ENCODE results near the gene TRIM8. TPM values are rescaled to one million over a fixed set of nuclear protein-coding genes. Genes with fewer than 3 reads are reported as not detected.

TRIM8 gene
- total and polyA plus RNA-seq, 2 of the 8 experiments (the other 6 are each of a cell fraction or from before 2014, with no cell fraction given) = 24.9 to 38.8 TPM

GRCh38 chr10:102598243-102598642 lies 46.0 kb upstream of the TRIM8 start:
- Histone ChIP-seq H3K79me2 (ENCODE audit: control insufficient read depth in 1 of 2, insufficient read depth in 2 of 2, low read length in 2 of 2) (no peaks in the 10 kb centered on the region), H2BK120ac (replicated peaks; ENCODE audit: low read depth, low read length) (no peak overlapping the region), H3K4me2 (ENCODE audit: insufficient read depth in 1 of 2, low read depth in 2 of 2, low read length in 2 of 2) (no peak overlapping the region), H3K14ac (ENCODE audit: insufficient read length) (no peak overlapping the region), H3K9me3 (ENCODE audit: insufficient read depth in 2 of 2, low read depth in 1 of 2, low read length in 1 of 2) (no peaks in the 10 kb centered on the region), H3K56ac (replicated peaks; ENCODE audit: insufficient read length, low read depth, low read length) (no peak overlapping the region), H4K8ac (ENCODE audit: extremely low read depth, insufficient read depth, low read length) (no peak overlapping the region), H3K27ac (ENCODE audit: low read depth, low read length) (no peak overlapping the region), H3K23ac (ENCODE audit: insufficient read length) (no peak overlapping the region), H4K5ac (ENCODE audit: insufficient read length, low read depth, low read length) (no peak overlapping the region), H4K20me1 (replicated peaks in 1 of 2; ENCODE audit: control insufficient read depth in 1 of 2, insufficient read depth in 2 of 2, low read length in 2 of 2) (peaks cover 1% of the 10 kb centered on the region in 2 experiments), H3K23me2 (ENCODE audit: low read depth, low read length) (no peaks in the 10 kb centered on the region), H3K18ac (ENCODE audit: extremely low read depth, low read length) (no peak overlapping the region), H2BK12ac (ENCODE audit: low read depth, low read length) (no peak overlapping the region), H2AFZ (ENCODE audit: low read length) (no peak overlapping the region), H3K36me3 (ENCODE audit: control insufficient read depth in 2 of 4, insufficient read depth in 4 of 4, low read length in 3 of 4) (peaks cover 0 to 2% (median 0%) of the 10 kb centered on the region in 4 experiments; a peak in 1 of 8 replicates), H4K91ac (replicated peaks; ENCODE audit: insufficient read length, low read length) (no peak overlapping the region), H2BK15ac (ENCODE audit: low read length) (no peak overlapping the region), H3K4me1 (replicated peaks in 1 of 4; ENCODE audit: control insufficient read depth in 3 of 4, insufficient read depth in 4 of 4, low read length in 3 of 4) (peaks cover 0 to 2% (median 0%) of the 10 kb centered on the region in 4 experiments; a peak in 3 of 7 replicates), H2BK5ac (ENCODE audit: low read depth, low read length) (no peak overlapping the region), H3K4ac (replicated peaks; ENCODE audit: insufficient read length, low read depth, low read length) (no peak overlapping the region), H3K4me3 (ENCODE audit: extremely low read depth in 1 of 4, insufficient read depth in 2 of 4, low read depth in 3 of 4, low read length in 4 of 4) (no peak overlapping the region), H2AK5ac (ENCODE audit: low read depth, low read length) (no peak overlapping the region), H3K79me1 (ENCODE audit: low read depth, low read length) (no peaks in the 10 kb centered on the region), H3K9ac (replicated peaks in 1 of 4; ENCODE audit: extremely low read depth in 1 of 4, low read depth in 3 of 4, low read length in 3 of 4) (no peak overlapping the region), H3K27me3 (replicated peaks in 1 of 4; ENCODE audit: control insufficient read depth in 3 of 4, extremely low read depth in 1 of 4, insufficient read depth in 3 of 4, low read length in 3 of 4) (no peaks in the 10 kb centered on the region), H2BK20ac (ENCODE audit: low read length) (no peak overlapping the region)
- DNase-seq (ENCODE audit: low read depth in 1 of 2, low spot score in 2 of 2) (no peak), FAIRE-seq (no peak)
- POLR2A ChIA-PET (ENCODE audit: partially characterized antibody) = interaction anchor here (1.1 kb wide), 1 partner anchor 10 kb away, joined by 3 read pairs; no protein-coding TSS in a partner anchor
- 93% methylated on average over 8 of the region's 8 CpGs; no CpG with 5 or more reads in 1 of the 2 experiments for WGBS, 2 experiments (ENCODE audit: extremely low coverage in 1 of 2, insufficient coverage in 1 of 2, insufficient read length in 1 of 2, insufficient replicate concordance in 2 of 2, low coverage in 1 of 2, low lambda C conversion rate in 2 of 2, missing lambda C conversion rate in 1 of 2)
- CTCF ChIA-PET (ENCODE audit: partially characterized antibody) = interaction anchor here (0.8 to 6.2 kb wide), 5 partner anchors 10 to 26 kb away, joined by 3 to 69 read pairs (median 4); no protein-coding TSS in a partner anchor
- TF ChIP-seq ASH2L (IDR thresholded peaks at IDR 0.05; ENCODE audit: low read length) (no peak), RFX5 (IDR thresholded peaks at IDR 0.05; ENCODE audit: borderline replicate concordance, low read depth, low read length) (no peak), EGR1 (IDR thresholded peaks at IDR 0.05; ENCODE audit: borderline replicate concordance, low read depth, low read length) (no peak), E2F6 (IDR thresholded peaks at IDR 0.05) (no peak), SRF (IDR thresholded peaks at IDR 0.05; ENCODE audit: low read depth, low read length) (no peak), JUND (IDR thresholded peaks at IDR 0.05; ENCODE audit: low read length) (no peak), NRF1 (IDR thresholded peaks at IDR 0.05; ENCODE audit: low read depth, low read length) (no peak), CREB1 (IDR thresholded peaks at IDR 0.05) (no peak), POU5F1 (IDR thresholded peaks at IDR 0.05; ENCODE audit: low read depth, low read length) (no peak), YY1 (IDR thresholded peaks at IDR 0.05; ENCODE audit: low read depth, low read length) (no peak), CBX5 (IDR thresholded peaks at IDR 0.05; ENCODE audit: low read depth, low read length) (no peak), TAF7 (optimal IDR thresholded peaks at IDR 0.05; ENCODE audit: borderline replicate concordance, low read depth, low read length) (no peak), RNF2 (IDR thresholded peaks at IDR 0.05; ENCODE audit: borderline replicate concordance, low read depth, low read length, missing control alignments, poor library complexity, severe bottlenecking) (no peak)
- TF ChIP-seq, protein P1, sequence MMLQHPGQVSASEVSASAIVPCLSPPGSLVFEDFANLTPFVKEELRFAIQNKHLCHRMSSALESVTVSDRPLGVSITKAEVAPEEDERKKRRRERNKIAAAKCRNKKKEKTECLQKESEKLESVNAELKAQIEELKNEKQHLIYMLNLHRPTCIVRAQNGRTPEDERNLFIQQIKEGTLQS (IDR thresholded peaks at IDR 0.05; ENCODE audit: insufficient read depth, low read depth, low read length) = no peak
